ENCODE data around the gene KRTCAP2.
A peak's percentile ranks its signal among the peaks of the same experiment; 100 is the strongest.
"Not testable (repeated sequence)": the region's sequence is repeated elsewhere in the genome, so short reads cannot be mapped to it uniquely, and the experiment has no call there.

Gene KRTCAP2

DNA sequence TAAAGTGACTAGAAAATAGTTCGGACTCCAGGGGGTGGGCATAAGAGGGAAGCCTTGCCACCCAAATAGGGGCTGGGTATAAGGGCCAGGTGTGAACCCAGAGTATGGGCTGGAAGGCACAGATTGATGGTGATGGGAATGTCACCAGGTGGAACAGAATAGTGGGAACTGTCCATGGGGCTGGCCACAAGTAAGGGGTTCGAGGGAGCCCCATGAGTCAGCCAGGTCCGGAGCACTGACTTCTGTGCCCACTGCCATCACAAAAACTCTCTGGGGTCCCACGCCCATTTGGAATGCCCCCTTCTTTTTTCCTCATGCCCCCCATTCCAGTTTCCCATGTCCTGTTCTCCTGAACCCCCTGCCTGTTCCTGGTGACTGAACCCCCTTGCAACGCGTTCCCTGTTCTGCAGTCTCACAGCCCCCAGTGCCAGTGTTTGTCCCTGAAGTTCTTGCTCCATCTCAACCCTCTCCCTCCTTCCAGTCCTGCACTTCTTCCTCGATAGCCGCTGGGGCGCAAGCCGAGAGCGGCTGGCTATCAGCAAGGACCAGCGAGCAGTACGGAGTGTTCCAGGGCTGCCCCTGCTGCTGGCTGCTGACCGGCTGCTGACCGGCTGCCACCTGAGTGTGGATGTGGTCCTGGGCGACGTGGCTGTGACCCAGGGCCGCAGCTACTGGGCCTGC, 8.4 kb upstream of the KRTCAP2 start:
- DNase-seq = no peak

DNA sequence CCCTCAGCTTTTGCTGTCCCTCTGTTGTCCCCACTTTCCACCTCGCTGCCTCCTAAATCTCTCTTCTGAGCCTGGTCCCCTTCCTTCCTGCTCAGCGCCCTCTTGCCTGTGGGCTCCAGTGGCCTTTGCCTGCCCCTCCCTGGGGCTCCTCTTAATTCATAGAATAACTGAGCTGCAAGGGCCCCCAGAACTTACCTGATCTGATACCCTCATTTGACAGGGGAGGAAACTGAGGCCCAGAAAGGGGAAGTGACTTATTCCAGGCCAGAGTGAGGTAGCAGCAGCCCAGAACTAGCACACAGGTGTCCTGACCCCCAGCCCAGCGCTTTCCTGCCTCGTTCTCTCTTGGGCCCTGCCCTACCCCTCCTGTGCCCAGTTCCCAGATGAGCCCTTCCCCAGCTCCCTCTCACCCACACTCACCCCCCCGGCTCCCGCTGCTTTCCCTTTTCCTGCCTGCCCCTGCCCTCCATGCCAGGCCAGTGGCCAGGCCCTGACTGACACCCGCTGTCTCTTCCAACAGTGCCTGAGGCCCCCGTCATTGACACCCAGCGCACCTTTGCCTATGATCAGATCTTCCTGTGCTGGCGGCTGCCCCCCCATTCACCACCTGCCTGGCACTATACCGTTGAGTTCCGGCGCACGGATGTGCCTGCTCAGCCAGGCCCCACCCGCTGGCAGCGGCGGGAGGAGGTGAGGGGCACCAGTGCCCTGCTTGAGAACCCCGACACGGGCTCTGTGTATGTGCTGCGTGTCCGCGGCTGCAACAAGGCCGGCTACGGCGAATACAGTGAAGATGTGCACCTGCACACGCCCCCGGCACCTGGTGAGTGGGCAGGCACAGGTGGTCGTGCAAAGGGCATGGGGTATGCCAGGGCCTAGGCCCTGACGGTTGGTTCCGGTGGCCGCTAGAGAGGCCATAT, 6.3 kb upstream of the KRTCAP2 start:
- no peak for DNase-seq

DNA sequence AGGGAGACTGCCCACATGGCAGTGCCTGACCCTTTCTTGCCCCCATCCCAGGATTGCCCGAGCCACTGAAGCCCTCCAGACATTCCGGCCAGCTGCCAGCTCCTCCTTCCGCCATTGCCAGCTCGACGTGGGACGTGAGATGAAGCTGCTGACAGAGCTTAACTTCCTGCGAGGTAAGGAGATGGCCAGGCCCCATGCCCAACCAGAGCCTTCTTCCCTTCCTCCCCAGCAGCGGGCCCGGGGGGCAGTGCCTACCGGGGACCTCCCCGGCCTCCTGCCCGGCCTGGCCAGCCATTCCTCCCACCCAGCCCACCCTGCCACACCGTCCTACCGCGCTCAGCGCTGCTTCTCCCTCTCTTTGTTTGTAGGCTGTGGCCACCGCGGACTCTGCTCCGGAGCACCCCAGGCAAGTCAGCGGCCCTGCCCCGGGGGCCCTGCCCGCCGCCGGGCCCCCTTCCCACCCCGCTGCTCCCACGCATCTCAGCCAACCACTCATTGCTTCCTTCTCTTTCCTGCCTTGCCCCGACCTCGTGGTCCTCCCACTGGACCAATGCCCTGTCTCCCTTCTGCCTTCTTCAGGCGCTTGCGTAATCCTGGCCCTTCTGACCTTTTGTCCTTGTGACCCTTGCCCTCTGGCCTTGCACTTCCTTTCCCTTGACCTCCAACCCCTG, 5.5 kb upstream of the KRTCAP2 start:
- DNase-seq = no peak

DNA sequence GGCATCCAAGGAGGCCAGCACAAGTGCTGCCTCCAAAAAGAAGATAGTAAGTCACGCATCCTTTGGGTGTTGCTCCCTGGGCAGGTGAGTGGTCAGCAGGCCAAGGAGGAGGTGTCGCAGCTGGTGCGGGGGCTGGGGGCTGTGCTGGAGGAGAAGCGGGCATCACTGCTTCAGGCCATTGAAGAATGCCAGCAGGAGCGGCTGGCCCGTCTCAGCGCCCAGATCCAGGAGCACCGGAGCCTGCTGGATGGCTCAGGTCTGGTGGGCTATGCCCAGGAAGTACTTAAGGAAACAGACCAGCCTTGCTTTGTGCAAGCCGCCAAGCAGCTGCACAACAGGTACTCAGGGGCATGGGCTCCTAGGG, 4.8 kb upstream of the KRTCAP2 start:
- no peak for DNase-seq

DNA sequence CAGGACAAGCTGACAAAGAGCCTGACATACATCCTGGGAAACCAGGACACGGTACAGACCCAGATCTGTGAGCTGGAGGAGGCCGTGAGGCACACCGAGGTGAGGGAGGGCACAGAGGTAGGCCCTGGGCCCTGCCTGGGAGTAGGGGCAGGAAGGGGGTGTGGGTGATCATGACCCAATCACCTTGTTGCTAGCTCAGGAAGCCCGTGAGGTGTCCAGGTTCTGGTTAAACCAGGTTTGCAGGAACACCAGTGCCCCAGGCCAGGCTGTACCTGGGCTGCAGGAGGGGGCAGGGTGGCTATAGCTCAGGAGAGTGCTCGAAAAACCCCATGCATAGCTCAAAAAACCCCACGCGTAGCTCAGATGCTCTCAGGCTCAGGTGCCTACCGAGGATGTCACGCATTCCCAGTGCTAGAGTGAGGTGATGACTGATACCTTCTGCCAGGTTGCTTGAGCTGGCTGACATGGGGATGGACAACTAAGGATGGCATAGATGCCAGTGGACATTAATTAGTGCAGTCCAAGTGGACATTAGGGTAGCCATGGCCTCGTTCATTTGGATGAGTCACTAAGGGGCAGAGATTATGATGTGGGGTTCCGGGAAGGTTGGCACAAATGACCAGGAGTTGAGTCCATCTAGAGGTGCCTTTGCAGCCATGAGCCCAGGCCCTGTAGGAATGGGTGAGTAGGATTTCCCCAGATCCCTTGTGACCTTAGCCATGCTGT, 4.3 kb upstream of the KRTCAP2 start:
- DNase-seq = no peak

DNA sequence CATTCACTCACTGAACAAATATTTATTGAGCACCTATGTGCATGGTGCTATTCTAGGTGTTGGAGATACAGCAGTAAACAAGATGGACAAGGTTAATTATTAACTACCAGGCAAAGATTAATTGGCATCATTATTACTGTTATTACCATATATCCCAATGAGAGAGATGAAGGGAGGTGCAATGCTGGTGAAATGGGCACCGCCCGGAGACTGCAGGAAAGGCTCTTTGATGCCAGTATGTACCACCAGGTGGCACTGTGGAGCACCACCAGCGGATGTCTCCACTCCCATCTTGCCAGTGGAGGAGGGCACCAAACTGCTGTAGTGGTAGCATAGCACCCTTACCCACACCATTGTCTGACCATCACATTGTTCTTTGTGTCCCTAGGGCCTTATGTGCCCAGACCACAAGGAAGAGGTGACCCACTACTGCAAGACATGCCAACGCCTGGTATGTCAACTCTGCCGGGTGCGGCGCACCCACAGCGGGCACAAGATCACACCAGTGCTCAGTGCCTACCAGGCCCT, 3.5 kb upstream of the KRTCAP2 start:
- DNase-seq = peak; percentile 86

DNA sequence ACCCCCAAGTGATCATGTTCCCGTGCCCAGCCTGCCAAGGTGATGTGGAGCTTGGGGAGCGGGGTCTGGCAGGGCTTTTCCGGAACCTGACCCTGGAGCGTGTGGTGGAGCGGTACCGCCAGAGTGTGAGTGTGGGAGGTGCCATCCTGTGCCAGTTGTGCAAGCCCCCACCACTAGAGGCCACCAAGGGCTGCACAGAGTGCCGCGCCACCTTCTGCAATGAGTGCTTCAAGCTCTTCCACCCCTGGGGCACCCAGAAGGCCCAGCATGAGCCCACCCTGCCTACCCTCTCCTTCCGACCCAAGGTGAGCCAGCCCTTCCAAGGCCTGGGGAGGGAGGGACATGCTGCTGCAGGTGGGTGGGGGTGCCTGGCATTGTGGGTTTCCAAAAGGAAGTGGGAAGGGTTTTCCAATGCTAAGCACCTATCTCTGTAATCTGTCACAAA, 2.8 kb upstream of the KRTCAP2 start:
- peak; percentile 23 for DNase-seq

DNA sequence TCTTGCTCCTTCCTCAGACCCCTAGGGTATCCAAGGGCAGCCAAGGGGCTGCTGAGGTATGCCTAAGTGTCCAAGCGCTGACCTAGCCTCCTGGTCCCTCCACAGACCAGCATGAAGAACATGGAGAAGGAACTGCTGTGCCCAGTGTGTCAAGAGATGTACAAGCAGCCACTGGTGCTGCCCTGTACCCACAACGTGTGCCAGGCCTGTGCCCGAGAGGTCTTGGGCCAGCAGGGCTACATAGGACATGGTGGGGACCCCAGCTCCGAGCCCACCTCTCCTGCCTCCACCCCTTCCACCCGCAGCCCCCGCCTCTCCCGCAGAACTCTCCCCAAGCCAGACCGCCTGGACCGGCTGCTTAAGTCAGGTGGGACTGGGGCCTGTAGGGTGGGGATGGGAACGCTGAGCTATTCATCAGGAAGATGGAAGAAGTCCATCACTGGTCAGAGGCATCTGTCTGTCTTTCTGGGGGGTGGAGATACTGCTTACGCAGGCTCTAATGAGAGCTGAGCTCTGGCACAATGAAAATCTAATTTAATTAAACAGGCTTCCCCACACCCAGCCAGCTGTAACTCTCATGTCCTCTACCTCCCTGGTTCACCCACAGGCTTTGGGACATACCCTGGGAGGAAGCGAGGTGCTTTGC, 2.3 kb upstream of the KRTCAP2 start:
- DNase-seq = no peak

DNA sequence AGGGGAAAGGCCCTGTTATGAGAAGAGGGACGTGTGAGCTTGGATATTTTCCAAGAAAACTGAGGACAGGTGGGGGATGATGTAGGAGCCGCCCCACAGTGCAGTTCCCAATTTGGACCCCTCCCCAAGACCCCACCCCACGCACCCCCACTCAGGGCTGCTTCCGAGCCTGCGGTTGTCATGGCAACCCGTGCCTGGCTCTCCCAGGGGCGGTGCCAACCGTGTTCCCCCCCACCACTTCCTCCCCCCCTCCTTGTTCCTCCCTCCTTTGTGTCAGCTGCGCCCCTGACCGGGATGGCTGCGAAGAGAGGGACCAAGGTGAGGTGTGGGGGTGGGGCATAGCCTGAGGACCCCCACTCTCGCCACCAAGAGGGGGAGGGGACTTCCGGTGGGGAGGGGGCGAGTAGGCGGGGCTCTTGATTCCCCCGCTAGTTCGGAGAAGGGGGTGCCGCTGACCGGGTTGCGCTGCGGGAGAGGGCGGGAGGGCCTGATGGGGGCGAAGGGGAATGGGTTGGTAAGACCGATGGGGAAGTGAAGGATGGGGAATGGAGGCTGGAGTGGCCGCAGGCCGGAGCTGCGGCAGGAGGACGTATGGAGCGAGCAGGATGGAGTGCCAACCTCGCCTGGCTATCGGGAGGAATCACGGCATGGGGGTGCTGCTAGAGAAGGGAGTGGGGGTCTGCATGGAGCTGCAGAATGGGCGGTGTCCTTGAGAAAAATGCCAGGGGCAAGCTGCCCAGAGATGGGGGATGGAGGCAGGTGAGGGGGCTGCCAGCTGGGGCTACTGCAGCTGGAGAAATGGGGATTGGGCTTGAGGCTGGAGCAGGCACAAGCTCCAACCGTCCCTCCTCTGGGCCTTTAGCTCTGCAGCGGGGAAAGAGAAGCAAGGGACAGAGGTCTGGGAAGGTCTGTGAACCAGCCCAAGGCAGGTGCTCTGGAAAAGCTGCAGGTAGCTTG, 1.5 kb upstream of the KRTCAP2 start:
- peak; percentile 45 for DNase-seq

DNA sequence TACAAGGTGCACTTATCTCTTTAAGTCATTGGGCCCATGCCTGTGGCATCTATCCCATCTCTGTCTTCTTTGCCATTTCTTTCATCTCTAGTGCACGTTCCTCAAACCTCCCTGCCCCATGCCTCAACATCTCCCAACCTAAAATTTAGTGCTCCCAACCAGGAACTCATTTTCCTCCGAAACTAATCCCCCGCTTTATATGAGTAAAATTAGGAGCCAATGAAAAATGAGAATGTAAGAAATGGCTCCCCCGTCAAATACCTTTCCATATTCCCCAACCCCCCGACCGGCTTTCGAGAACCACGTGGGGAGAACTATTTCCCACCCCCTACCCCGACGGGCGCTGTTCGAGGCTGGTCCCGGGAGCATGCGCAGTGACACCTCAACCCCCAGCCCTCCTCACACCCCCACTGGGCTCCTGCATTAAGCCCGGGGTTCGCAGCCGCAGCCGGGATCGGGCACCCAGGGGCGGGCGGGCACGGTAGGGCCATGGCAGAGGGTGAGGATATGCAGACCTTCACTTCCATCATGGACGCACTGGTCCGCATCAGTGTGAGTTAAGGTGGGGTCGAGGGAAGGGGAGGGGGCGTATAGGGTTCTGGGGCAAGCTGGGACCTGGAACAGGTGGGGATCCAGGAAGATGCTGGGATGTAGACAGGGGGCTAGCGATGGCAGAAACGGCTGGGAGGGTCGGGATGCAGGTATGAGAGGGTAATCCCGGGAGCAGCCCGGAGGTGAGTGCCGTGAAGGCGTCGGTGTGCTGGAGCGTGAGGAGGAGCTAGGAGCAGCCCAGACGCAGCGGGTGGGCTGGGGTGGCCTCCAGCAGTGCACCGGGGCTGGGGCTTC, 597 bp upstream of the KRTCAP2 start, which contains the start of gene TRIM46:
TRIM46 (plus strand) TSS at position 372 of the 846 bp plus-strand sequence; CDS start at position 490, 118 bp downstream.
- DNase-seq = peak; percentile 53

DNA sequence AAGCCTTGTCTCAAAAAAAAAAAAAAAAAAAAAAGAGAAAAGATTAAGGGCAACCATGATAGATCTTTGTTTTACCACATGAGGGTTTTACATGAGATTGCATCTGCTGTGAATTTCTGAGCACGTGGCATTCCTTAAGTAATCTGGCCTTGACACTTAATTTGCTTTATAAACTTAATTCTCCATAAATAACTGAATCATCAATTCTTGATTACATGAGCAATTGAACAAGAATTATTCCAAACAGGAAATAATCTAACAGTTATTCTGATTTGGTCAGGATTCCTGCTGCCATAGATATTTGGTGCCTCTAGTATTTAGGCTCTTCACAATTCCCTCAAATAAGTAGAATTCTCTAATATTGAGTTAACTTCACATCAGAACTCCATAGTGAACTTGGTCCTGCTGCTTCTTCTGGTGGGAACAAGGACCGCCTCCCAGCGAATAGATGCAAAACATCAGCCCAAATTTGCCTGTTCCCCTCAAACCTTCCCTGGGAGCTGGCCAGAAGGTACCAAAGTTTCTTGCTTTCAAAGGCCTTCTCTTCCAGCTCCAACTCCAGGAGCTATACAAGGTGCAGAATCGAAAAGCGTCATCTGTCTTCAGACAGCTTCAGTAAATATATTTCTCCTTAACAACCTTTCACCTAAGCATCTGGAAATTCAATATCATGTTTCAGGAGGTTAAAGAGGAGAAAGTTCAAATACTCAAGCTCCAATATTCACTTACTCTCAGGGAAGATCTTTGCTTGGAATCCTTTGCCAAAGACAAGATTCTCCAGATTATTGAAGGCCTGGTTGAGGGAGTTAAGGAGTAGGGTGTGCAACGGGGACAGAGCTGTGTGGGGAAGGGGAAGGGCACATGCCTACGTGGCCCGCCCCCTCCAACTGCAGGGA, 1.0 kb downstream of the KRTCAP2 start:
- DNase-seq = no peak

DNA sequence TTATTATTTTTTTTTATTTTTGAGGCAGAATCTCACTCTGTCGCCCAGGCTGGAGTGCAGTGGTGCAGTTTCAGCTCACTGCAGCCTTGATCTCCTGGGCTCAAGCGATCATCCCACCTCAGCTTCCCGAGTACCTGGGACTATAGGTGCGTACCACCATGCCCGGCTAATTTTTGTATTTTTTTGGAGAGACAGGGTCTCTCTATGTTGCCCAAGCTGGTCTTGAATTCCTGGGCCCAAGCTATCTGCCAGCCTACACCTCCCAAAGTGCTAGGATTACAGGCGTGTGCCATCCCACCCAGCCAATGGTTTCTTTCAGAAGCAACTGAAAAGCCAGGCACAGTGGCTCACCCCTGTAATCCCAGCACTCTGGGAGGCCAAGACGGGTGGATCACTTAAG, 2.3 kb downstream of the KRTCAP2 start:
- DNase-seq = no peak

DNA sequence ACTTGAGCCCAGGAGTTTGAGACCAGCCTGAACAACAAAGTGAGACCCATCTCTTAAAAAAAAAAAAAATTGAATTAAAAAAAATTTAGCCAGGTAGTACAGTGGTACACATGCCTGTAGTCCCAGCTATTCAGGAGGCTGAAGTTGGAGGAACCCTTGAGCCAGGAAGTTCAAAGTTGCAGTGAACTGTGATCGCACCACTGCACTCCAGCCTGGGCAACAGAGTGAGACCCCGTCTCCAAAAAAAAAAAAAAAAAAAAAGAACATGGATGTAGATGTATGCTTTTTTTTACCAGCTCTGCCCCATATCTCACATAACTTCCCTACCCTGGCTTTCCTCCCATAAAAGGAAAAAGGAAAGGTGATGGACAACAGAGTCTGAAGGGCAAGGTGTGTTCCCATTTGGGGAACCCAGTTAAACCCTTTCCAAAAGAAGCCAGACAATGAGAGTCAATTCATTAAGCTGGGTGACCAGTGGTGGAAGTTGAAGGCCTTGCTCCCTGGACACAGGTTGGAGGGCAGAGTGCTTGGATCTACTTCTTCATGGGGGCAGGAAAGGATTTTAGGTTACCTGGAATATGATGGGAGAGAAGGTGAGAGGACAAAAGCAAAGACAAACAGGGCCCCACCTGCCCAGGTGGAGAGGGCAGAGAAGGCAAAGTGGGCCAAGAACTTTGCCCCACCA, 2.9 kb downstream of the KRTCAP2 start:
- no peak for DNase-seq

DNA sequence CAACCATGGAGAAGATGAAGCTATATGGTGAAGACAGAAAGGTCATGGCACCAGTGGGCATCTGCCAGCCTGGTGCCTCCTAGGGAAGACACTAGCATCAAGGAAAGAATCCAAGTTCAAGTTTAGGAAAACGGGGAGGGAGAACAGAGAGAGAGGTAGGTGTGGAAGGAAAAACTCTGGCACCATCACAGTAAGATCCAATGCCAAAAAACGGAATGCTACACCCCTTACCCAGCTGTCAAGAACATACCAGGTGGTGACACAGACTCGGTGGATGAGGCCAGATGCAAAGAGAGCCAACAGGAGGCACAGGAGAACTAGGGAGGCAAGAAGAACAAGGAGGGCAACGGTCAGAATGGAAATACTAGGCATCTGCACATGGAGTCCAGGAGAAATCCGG, 3.6 kb downstream of the KRTCAP2 start:
- no peak for DNase-seq

DNA sequence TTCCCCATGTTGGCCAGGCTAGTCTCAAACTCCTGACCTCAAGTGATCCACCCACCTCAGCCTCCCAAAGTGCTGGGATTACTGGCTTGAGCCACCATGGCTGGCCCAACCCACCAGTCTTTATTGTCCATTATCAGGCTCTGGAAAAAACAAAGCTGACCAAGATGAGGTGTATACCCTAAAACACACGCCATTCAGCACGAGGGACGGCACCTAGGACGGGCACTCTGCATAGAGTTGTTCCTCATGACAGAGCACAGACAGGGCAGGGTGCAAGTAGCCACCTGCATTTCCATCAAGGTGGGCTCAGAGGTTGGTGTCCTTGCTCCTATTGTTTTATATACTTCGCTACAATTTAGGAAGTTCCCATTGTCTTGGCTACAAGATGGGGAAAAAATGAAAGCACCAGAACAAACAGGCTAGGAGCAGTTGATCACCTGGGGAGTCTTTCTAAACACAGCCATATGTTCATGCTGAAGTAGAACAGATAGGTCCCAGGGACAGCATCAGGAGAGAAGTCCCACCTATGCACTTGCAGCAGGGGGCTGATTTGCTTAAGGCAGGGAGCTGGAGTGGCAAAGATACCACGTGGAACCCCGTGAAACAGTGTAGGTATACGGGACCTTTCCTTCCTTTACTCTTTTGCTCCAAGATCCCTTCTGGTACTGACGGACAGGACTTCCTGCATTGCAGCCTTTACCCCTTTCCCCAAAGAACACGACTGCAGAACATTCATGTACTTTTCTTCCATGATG, 4.5 kb downstream of the KRTCAP2 start:
- DNase-seq = no peak

DNA sequence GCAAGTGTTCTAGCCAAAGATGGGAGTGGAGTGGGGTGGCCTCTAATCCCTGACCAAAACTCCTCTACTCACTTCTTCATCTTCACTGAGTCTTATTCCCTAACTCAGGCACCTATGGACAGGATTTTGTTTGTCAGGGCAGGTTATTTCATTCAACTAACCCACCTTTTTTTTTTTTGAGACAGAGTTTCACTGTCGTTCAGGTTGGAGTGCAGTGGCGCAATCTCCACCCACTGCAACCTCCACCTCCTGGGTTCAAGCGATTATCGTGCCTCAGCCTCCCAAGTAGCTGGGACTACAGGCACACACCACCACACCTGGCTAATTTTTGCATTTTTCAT, 5.0 kb downstream of the KRTCAP2 start:
- not testable (repeated sequence) for DNase-seq
